A549 (cell line): ENCODE measurements around the gene SP110. TPM values are rescaled to one million over a fixed set of nuclear protein-coding genes. Genes with fewer than 3 reads are reported as not detected.

Experiments
- ATAC-seq, 2 experiments: fragments of 200-7000 bp in 1 of 2; fragments of >200 bp in 1 of 2; cut with Nextera tagmentation in 1 of 2; cut with Tn5 transposase in 1 of 2; 3 replicates each; pipeline versions ENCODE4 v1.8.0 to v1.9.1; 2018 to 2020; ENCODE audit warnings: mild to moderate bottlenecking in 1 of 2, moderate library complexity in 1 of 2
- CTCF ChIA-PET: fragments of 300-600 bp; sonication (Branson Sonifier 250); formaldehyde crosslinking; extraction: SDS; loops from one replicate; lab custom pipeline; 2021; ENCODE audit warnings: antibody characterized with exemption, inconsistent platforms; lab: Yijun Ruan, JAX
- POLR2A ChIA-PET: fragments of 350-600 bp; formaldehyde crosslinking; extraction: SDS; loops from one replicate; lab custom pipeline; 2021; ENCODE audit warnings: antibody characterized with exemption, inconsistent platforms; lab: Yijun Ruan, JAX
- DNase-seq, 2 experiments: peaks; one replicate each; pipeline versions ENCODE4 v3.0.0 to v3.0.0-alpha.2; 2011 to 2016; ENCODE audit warnings: low read depth in 1 of 2, low spot score in 1 of 2
- FAIRE-seq: peaks from 2 replicates; lab custom pipeline; 2011; peaks lifted over from hg19 to GRCh38; lab: Jason Lieb, UNC
- H3K27ac ChIP-seq, 2 experiments: fragments of >200 bp; sonication (Bioruptor Twin); formaldehyde crosslinking; 3 replicates each; pipeline ENCODE4 v1.5.1; 2016 to 2017
- H3K4me1 ChIP-seq: fragments of >200 bp; sonication (Bioruptor Twin); formaldehyde crosslinking; 3 replicates; pipeline ENCODE4 v1.6.1; 2016
- H3K4me2 ChIP-seq: fragments of >200 bp; sonication (Bioruptor Twin); formaldehyde crosslinking; 3 replicates; pipeline ENCODE4 v1.6.1; 2016
- H3K4me3 ChIP-seq: fragments of >200 bp; sonication (Bioruptor Twin); formaldehyde crosslinking; 3 replicates; pipeline ENCODE4 v1.5.1; 2016
- H3K9me3 ChIP-seq: fragments of >200 bp; sonication (Bioruptor Twin); formaldehyde crosslinking; 3 replicates; pipeline ENCODE4 v1.6.1; 2016
- CHD2 ChIP-seq: fragments of 150-350 bp; IDR thresholded peaks from 2 replicates; pipeline ENCODE4 v1.6.1; 2014; ENCODE audit warnings: low read length; ENCODE audit not compliant: partially characterized antibody
- EHF ChIP-seq: fragments of 250-450 bp; sonication (Bioruptor Pico); IDR thresholded peaks from 2 replicates; pipeline ENCODE4 v1.5.0; 2020; ENCODE audit warnings: mild to moderate bottlenecking
- EHMT2 ChIP-seq: fragments of 200-600 bp; sonication (generic); IDR thresholded peaks from 2 replicates; pipeline ENCODE4 v1.6.1; 2016; ENCODE audit warnings: antibody characterized with exemption, low read depth, mild to moderate bottlenecking, moderate library complexity
- HEYL ChIP-seq: fragments of 250-450 bp; sonication (Bioruptor Pico); IDR thresholded peaks from 2 replicates; pipeline ENCODE4 v1.8.0; 2021; ENCODE audit warnings: mild to moderate bottlenecking, moderate library complexity
- HOXA7 ChIP-seq: fragments of 250-450 bp; sonication (Bioruptor Pico); IDR thresholded peaks from 2 replicates; pipeline ENCODE4 v1.5.0; 2020; ENCODE audit warnings: mild to moderate bottlenecking, moderate library complexity
- JUN ChIP-seq, 2 experiments: fragments of >200 bp; sonication (Bioruptor Twin); formaldehyde crosslinking; IDR thresholded peaks; 2 replicates in 1 of 2; 3 replicates in 1 of 2; pipeline ENCODE4 v1.6.1; 2016 to 2017
- KDM5A ChIP-seq: fragments of 200-600 bp; sonication (generic); IDR thresholded peaks from 2 replicates; pipeline ENCODE4 v1.6.1; 2016; ENCODE audit warnings: antibody characterized with exemption, mild to moderate bottlenecking
- MAZ ChIP-seq: fragments of 150-350 bp; IDR thresholded peaks from 2 replicates; pipeline ENCODE4 v1.6.1; 2014; ENCODE audit warnings: antibody characterized with exemption, low read depth, low read length, borderline replicate concordance
- NFE2L2 ChIP-seq: fragments of 150-350 bp; conservative IDR thresholded peaks from 2 replicates; pipeline ENCODE4 v1.6.1; 2014; ENCODE audit warnings: low read length
- POLR2A ChIP-seq: IDR thresholded peaks from 2 replicates; pipeline ENCODE4 v1.6.1; 2012; ENCODE audit warnings: mild to moderate bottlenecking, low read length
- POLR2AphosphoS2 ChIP-seq: conservative IDR thresholded peaks from 2 replicates; pipeline ENCODE4 v1.6.1; 2012; ENCODE audit warnings: low read length, improper control_type of control experiment, inconsistent platforms
- RARB ChIP-seq: fragments of 250-450 bp; sonication (Bioruptor Pico); IDR thresholded peaks from 2 replicates; pipeline ENCODE4 v1.8.0; 2021; ENCODE audit warnings: mild to moderate bottlenecking, moderate library complexity
- RCOR1 ChIP-seq: fragments of 150-350 bp; IDR thresholded peaks from 2 replicates; pipeline ENCODE4 v1.6.1; 2014; ENCODE audit warnings: antibody characterized with exemption, low read length, low read depth
- RFX5 ChIP-seq: fragments of 450-650 bp; IDR thresholded peaks from 2 replicates; pipeline ENCODE4 v1.7.1; 2014; ENCODE audit warnings: antibody characterized with exemption, mild to moderate bottlenecking, moderate library complexity
- RNF2 ChIP-seq: fragments of 200-600 bp; sonication (generic); IDR thresholded peaks from 2 replicates; pipeline ENCODE4 v1.6.1; 2016; ENCODE audit warnings: low read depth, mild to moderate bottlenecking, antibody characterized with exemption, moderate library complexity, borderline replicate concordance
- TFCP2L1 ChIP-seq: fragments of 250-450 bp; sonication (Bioruptor Pico); IDR thresholded peaks from 2 replicates; pipeline ENCODE4 v1.5.0; 2021; ENCODE audit warnings: mild to moderate bottlenecking
- TP53 ChIP-seq: fragments of 250-450 bp; sonication (Bioruptor Pico); IDR thresholded peaks from 2 replicates; pipeline ENCODE4 v1.5.0; 2021; ENCODE audit warnings: mild to moderate bottlenecking, moderate library complexity
- ZC3H11A ChIP-seq: fragments of 450-650 bp; IDR thresholded peaks from 2 replicates; pipeline ENCODE4 v1.6.1; 2014; ENCODE audit warnings: antibody characterized with exemption, mild to moderate bottlenecking
- ZSCAN20 ChIP-seq: fragments of 250-450 bp; sonication (Bioruptor Pico); IDR thresholded peaks from 2 replicates; pipeline ENCODE4 v1.8.0; 2022; ENCODE audit warnings: mild to moderate bottlenecking, moderate library complexity
- WGBS: methylation state at CpG from one replicate; pipeline ENCODE4 v1.1.6; 2017; ENCODE audit errors: missing lambda C conversion rate; 5-methylcytosine and 5-hydroxymethylcytosine counted together
- polyA plus RNA-seq, 4 experiments: library from polyadenylated mRNA; depleted of rRNA in 3 of 4; stranded (reverse); fragments of >200 nt; fragmentation: RNase III in 1 of 4; extraction: RNeasy Plus Mini Kit Qiagen cat#74134 plus additional on column Dnase treatment in 1 of 4; gene quantifications; 2 replicates in 3 of 4; 3 replicates in 1 of 4; pipeline ENCODE4 v1.2.3, GENCODE V29; 2011 to 2017
- TF ChIP-seq, protein P1 (sequence below): IDR thresholded peaks from 2 replicates; pipeline ENCODE4 v1.6.1; 2012
- TF ChIP-seq, protein P2 (sequence below): fragments of 250-450 bp; sonication (Bioruptor Pico); IDR thresholded peaks from 2 replicates; pipeline ENCODE4 v1.5.0; 2020; ENCODE audit warnings: low read depth, mild to moderate bottlenecking, moderate library complexity
- TF ChIP-seq, protein P3 (sequence below): fragments of >200 bp; sonication (Bioruptor Twin); formaldehyde crosslinking; IDR thresholded peaks from 2 replicates; pipeline ENCODE4 v1.6.1; 2016

The SP110 gene
- polyA plus RNA-seq, 2 of the 4 experiments (the other 2 are of a cell fraction): 3.6 to 4.6 TPM

DNA sequence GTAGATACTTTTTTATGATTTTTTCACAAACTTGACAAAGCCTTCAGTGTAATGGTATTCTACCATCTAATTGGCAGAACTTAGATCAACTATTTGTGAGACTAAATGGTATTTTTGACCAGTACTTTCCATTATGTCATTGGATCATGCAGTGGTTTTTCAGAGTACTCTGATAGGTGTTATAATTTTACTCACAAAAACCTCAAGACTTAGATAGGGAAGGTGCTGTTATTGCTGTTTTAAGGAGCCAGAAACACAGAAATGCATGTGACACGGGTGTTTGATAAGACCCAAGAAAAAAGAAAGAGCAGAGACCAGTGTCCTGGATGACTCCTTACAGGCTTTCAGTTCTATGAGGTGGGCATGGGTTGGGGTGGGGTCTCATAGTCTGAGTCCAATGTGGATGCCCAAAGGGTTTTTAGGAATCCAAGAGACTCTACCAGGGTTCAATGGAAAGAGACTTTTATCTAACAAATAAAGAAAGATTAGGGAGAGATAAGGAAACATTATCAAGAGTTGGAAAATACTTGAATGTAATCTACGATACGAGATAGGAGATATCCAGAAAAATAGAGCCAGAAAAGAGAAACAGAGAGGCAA is 37.0 kb upstream of the SP110 start:
- no peaks in the 10 kb centered on the region for H3K4me1 ChIP-seq
- no peaks in the 10 kb centered on the region for H3K9me3 ChIP-seq
- TF ChIP-seq TP53 (CRISPR knock-in tag) (no peak), JUN (IDR thresholded peaks at IDR 0.05) (no peak), KDM5A (no peak), EHF (CRISPR knock-in tag) (no peak), TFCP2L1 (no peak), RCOR1 (no peak), RNF2 (no peak)
- TF ChIP-seq, protein P1, sequence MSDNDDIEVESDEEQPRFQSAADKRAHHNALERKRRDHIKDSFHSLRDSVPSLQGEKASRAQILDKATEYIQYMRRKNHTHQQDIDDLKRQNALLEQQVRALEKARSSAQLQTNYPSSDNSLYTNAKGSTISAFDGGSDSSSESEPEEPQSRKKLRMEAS: no peak
- H3K27ac ChIP-seq: no peak overlapping the region
- no peak overlapping the region for H3K4me2 ChIP-seq
- ATAC-seq (no peak), DNase-seq (no peak), FAIRE-seq (no peak)
- H3K4me3 ChIP-seq: no peak overlapping the region
- CTCF ChIA-PET: no interaction called here
- WGBS: 63% methylated on average over 3 of the region's 3 CpGs
- POLR2A ChIA-PET: no interaction called here

DNA sequence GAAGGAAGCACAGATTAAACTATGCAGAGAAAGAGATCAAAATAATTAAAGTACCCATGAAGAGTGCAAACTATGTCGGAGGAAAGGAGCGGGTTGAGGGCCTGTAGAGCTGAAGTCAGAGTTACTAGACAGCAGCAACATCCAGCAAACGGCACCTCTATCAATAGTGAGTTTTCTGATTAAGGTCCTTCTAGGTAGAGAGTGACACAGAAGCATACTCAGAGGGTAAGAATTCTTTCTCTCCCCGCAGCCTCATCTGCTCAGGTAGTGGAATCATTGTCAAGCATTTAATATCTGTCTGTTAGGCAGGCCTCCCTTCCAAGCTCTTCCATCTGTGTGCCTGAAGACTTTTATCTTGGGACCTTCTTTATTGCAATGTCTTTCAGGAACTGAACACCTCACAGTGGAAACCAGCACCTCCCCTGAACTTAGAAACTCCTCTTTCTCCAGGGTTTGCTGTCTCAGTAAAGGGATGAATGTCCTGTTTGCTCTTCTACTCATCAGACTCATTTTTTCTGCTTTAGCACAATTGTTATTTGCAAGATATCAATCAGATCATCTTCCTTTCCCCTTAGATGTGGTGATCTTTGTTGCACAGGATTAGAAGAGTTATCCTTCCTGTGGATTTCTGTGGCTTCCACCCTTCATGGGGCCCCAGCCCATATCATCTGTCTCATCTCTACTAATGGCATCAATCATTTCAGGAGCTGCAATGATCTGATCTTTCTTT is 34.5 kb upstream of the SP110 start:
- POLR2A ChIA-PET: no interaction called here
- no peak overlapping the region for H3K4me3 ChIP-seq
- no peak overlapping the region for H3K27ac ChIP-seq
- no peak for FAIRE-seq
- 45% methylated on average over 4 of the region's 4 CpGs for WGBS
- TF ChIP-seq POLR2A: no peak
- TF ChIP-seq, protein P2, sequence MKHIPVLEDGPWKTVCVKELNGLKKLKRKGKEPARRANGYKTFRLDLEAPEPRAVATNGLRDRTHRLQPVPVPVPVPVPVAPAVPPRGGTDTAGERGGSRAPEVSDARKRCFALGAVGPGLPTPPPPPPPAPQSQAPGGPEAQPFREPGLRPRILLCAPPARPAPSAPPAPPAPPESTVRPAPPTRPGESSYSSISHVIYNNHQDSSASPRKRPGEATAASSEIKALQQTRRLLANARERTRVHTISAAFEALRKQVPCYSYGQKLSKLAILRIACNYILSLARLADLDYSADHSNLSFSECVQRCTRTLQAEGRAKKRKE (CRISPR knock-in tag): no peak
- TF ChIP-seq EHMT2: no peak
- TF ChIP-seq HOXA7: no peak
- no peak for TF ChIP-seq ZSCAN20 (CRISPR knock-in tag)
- no peak for TF ChIP-seq CHD2
- no peak for TF ChIP-seq RARB
- no peak for TF ChIP-seq RFX5
- TF ChIP-seq POLR2AphosphoS2: no peak
- TF ChIP-seq ZC3H11A: no peak
- no peak for TF ChIP-seq NFE2L2
- TF ChIP-seq, protein P1: no peak
- no peak for TF ChIP-seq HEYL
- TF ChIP-seq, protein P3, sequence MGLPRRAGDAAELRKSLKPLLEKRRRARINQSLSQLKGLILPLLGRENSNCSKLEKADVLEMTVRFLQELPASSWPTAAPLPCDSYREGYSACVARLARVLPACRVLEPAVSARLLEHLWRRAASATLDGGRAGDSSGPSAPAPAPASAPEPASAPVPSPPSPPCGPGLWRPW: no peak
- TF ChIP-seq, all 56 proteins: peak for 0
- ATAC-seq (no peak), DNase-seq (no peak)
- H3K4me1 ChIP-seq: no peaks in the 10 kb centered on the region
- H3K9me3 ChIP-seq: no peaks in the 10 kb centered on the region
- H3K4me2 ChIP-seq: no peak overlapping the region
- CTCF ChIA-PET: no interaction called here

DNA sequence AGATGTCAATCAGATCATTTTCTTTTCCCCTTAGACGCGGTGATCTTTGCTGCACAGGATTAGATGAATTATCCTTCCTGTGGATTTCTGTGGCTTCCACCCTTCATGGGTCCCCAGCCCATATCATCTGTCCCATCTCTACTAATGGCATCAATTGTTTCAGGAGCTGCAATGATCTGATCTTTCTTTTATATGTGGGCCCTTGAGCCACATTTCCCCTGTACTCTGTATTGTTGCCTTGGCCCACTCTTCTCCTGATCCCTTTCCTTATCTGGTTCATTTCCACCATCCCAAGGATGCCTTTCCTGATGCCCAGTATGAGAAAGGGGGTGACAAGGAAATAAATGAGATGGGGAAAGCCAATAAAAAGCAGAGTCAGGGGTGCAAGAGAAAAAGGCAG is 30.4 kb upstream of the SP110 start:
- FAIRE-seq (no peak), DNase-seq (no peak), ATAC-seq (no peak)
- Histone ChIP-seq H3K4me1 (no peaks in the 10 kb centered on the region), H3K9me3 (no peaks in the 10 kb centered on the region), H3K27ac (no peak overlapping the region), H3K4me3 (no peak overlapping the region), H3K4me2 (no peak overlapping the region)
- ChIA-PET CTCF (interaction anchor here (1.1 kb wide), 1 partner anchor 9 kb away, joined by 3 read pairs; no protein-coding TSS in a partner anchor), POLR2A (no interaction called here)
- 34% methylated on average over 2 of the region's 2 CpGs for WGBS
- no peak for TF ChIP-seq MAZ
